ENCODE results near the gene PHLDA3.

DNA sequence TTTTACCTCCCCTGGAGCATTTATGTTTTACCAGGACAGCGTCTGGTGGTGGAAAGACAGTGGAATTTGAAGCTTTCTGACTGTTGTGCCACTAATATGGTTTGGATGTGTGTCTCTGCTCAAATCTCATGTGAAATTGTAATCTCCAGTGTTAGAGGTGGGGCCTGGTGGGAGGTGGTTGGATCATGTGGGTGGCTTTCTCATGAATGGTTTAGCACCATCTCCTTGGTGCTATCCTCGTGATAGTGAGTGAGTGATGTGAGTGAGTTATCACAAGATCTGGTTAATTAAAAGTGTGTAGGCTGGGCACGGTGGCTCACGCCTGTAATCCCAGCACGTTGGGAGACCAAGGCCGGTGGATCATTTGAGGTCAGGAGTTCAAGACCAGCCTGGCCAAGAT, 23.7 kb downstream of the PHLDA3 start:
- TF ChIP-seq, protein P1, sequence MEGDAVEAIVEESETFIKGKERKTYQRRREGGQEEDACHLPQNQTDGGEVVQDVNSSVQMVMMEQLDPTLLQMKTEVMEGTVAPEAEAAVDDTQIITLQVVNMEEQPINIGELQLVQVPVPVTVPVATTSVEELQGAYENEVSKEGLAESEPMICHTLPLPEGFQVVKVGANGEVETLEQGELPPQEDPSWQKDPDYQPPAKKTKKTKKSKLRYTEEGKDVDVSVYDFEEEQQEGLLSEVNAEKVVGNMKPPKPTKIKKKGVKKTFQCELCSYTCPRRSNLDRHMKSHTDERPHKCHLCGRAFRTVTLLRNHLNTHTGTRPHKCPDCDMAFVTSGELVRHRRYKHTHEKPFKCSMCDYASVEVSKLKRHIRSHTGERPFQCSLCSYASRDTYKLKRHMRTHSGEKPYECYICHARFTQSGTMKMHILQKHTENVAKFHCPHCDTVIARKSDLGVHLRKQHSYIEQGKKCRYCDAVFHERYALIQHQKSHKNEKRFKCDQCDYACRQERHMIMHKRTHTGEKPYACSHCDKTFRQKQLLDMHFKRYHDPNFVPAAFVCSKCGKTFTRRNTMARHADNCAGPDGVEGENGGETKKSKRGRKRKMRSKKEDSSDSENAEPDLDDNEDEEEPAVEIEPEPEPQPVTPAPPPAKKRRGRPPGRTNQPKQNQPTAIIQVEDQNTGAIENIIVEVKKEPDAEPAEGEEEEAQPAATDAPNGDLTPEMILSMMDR (IDR thresholded peaks at IDR 0.05) = no peak
- no peak for TF ChIP-seq POLR2A (IDR thresholded peaks at IDR 0.05)
